HFFc6 (cell line): Measurements from ENCODE around the gene KLF6. TPM values are rescaled to one million over a fixed set of nuclear protein-coding genes. Genes with fewer than 3 reads are reported as not detected.

Experiments
- DNase-seq: peaks from one replicate; pipeline ENCODE4 v3.0.0-alpha.2; 2018
- H3K27ac Mint-ChIP-seq: 2 replicates; pipeline ENCODE4 v1.8.0; 2020; ENCODE audit warnings: mild to moderate bottlenecking, mixed read lengths
- H3K27me3 Mint-ChIP-seq: 2 replicates; pipeline ENCODE4 v1.8.0; 2021; ENCODE audit warnings: mild to moderate bottlenecking, moderate library complexity, mixed read lengths; ENCODE audit not compliant: insufficient read depth
- H3K36me3 Mint-ChIP-seq: 2 replicates; pipeline ENCODE4 v1.8.0; 2021; ENCODE audit warnings: low read depth, mixed read lengths
- H3K4me1 Mint-ChIP-seq: 2 replicates; pipeline ENCODE4 v1.8.0; 2020; ENCODE audit warnings: low read depth, mixed read lengths
- H3K4me3 Mint-ChIP-seq: 2 replicates; pipeline ENCODE4 v1.8.0; 2020; ENCODE audit warnings: mild to moderate bottlenecking, moderate library complexity, mixed read lengths
- H3K9me3 Mint-ChIP-seq: 2 replicates; pipeline ENCODE4 v1.8.0; 2020; ENCODE audit warnings: mild to moderate bottlenecking, mixed read lengths
- total RNA-seq, 6 experiments: library from RNA; stranded (reverse); fragmentation: NEBNext Ultra II Directional; extraction: Animal tissue kit (Norgen Biotek cat#: 25700); gene quantifications; 2 replicates in 1 of 6; 3 replicates in 5 of 6; pipeline ENCODE4 v1.2.3, GENCODE V29; 2021
- TF ChIP-seq, protein P1 (sequence below): fragments of 200-600 bp; sonication (generic); IDR thresholded peaks from 2 replicates; pipeline ENCODE4 v1.5.0; 2021; ENCODE audit warnings: antibody characterized with exemption, mild to moderate bottlenecking

KLF6 gene
- total RNA-seq, 6 experiments from 2014 or later = 114 to 154 (median 142) TPM

DNA sequence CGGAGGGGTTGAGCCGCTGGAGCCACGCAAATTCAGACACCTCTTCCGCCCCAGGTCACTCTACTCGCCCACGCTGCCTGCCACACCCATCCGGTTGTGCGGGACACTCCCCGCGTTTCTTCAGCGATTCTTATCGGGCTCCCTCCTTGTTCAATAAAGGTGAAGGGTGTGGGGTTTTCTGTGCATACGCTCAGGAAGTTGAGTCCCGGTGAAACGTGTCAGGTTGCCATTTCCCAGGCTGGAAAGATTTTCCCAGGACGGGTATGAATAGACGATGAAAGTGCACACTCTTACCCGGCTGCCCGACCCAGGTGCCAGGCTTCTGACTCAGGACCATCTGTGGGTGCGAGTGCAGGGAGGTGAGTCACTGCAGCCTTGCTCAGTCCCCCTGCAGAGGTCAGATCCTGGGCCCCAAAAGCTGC lies 22.0 kb downstream of the KLF6 start:
- Mint-ChIP-seq H3K9me3 (no peaks in the 10 kb centered on the region), H3K4me3 (peak overlapping the region; percentile 26; the same call in 1 of the 2 replicates), H3K27ac (no peak overlapping the region), H3K4me1 (peaks cover 68% of the 10 kb centered on the region), H3K36me3 (peaks cover 4% of the 10 kb centered on the region; the same call in 1 of the 2 replicates), H3K27me3 (no peaks in the 10 kb centered on the region; the same call in none of the 2 replicates)
- TF ChIP-seq, protein P1, sequence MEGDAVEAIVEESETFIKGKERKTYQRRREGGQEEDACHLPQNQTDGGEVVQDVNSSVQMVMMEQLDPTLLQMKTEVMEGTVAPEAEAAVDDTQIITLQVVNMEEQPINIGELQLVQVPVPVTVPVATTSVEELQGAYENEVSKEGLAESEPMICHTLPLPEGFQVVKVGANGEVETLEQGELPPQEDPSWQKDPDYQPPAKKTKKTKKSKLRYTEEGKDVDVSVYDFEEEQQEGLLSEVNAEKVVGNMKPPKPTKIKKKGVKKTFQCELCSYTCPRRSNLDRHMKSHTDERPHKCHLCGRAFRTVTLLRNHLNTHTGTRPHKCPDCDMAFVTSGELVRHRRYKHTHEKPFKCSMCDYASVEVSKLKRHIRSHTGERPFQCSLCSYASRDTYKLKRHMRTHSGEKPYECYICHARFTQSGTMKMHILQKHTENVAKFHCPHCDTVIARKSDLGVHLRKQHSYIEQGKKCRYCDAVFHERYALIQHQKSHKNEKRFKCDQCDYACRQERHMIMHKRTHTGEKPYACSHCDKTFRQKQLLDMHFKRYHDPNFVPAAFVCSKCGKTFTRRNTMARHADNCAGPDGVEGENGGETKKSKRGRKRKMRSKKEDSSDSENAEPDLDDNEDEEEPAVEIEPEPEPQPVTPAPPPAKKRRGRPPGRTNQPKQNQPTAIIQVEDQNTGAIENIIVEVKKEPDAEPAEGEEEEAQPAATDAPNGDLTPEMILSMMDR = no peak
- no peak for DNase-seq

DNA sequence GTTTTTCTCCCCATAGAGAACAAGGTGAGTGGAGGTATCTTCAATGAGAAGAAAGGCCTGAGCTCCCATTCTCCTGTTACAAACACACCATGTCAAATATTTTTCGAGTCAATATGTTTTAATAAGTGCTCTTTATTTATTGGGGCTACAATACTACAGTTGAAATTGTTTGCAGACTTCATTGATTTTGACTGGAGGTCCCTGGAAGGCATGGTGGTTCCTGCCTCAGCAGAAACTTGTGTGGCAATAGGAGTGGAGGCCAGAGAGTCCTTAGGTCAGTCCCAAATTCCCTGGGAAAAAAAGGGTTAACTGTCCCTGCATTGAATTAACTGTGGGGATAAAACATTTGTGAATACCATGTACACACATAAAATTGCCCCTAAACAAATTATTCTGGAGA lies 22.7 kb downstream of the KLF6 start:
- Mint-ChIP-seq H3K36me3 (peaks cover 4% of the 10 kb centered on the region; the same call in 1 of the 2 replicates), H3K9me3 (no peaks in the 10 kb centered on the region), H3K27me3 (no peaks in the 10 kb centered on the region; the same call in none of the 2 replicates), H3K4me1 (peaks cover 75% of the 10 kb centered on the region), H3K4me3 (no peak overlapping the region), H3K27ac (no peak overlapping the region)
- TF ChIP-seq, protein P1 = no peak
- DNase-seq = no peak

DNA sequence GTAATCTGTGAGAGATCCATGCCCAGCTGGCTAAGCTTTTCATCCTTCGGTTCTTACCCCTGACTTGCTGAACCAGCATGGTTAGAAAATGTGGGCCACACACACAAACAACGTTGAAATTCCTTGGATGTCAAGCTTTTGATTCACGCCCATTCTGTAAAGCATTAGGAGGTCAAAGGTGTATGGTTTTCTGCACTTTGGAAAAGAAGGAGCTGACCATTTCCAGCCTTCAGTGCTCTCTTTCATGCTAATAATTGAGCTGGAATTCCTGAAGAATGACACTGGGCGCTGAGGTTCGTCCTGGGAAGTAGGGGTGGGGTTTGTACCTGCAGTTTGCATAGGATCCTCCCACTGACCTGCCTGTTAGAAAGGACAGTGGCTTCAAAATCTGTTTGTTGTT lies 23.1 kb downstream of the KLF6 start:
- no peak for DNase-seq
- H3K9me3 Mint-ChIP-seq = no peaks in the 10 kb centered on the region
- no peak overlapping the region for H3K27ac Mint-ChIP-seq
- TF ChIP-seq, protein P1 = no peak
- H3K4me1 Mint-ChIP-seq = peaks cover 77% of the 10 kb centered on the region
- no peaks in the 10 kb centered on the region; the same call in none of the 2 replicates for H3K27me3 Mint-ChIP-seq
- no peak overlapping the region for H3K4me3 Mint-ChIP-seq
- H3K36me3 Mint-ChIP-seq = peaks cover 4% of the 10 kb centered on the region; the same call in 1 of the 2 replicates

DNA sequence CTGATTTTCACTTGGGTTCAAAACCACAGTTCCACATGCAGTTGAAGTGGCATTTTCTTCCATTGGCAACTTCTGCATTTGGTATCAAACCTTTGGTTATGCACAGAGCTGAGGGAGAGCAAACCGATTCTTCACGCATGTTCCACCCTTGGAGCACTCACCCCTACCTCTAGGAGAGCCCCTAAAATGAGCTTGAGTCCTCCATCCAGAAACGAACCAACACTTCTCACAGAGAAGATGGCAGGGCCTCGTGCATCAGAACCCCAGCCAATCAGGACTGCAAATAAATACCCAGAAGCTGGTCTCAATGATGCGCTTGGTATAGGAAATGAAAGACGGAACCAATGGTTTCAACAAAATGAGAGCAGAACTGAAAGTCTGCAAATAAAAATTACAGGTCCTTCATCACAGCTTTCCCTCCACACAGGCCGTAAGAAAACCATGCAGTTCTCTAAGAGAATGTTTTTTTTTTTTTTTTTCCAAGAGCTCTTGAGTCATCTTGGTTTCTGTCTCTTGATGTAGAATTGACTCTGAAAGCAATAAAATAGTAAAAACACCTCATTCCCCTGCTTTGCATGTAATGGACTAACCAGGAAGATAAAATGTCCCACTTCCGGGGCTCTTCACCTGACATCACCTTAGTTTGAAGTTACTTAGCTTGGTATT lies 23.9 kb downstream of the KLF6 start:
- DNase-seq = no peak

DNA sequence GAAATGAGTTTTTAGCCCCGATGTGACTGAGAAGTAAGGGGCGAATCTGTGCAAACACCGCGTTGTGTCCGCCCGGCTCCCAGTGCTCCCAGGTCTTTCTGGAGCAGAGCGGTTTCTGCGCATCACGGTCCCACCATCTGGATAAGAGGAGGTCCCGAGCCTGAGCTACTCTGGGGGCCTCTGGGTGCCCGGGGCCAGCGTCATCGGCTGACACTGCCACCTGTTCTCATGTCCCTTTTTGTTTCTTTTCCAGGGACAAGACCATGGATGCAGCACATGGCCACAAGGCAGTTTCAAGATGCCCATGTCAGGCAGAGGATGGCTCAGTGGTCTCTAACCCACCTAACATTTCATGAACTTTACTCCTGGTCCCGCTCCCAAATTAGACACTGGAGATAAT lies 24.9 kb downstream of the KLF6 start:
- no peak overlapping the region for H3K4me3 Mint-ChIP-seq
- H3K27me3 Mint-ChIP-seq = no peaks in the 10 kb centered on the region; the same call in none of the 2 replicates
- no peak for DNase-seq
- TF ChIP-seq, protein P1 = no peak
- peaks cover 75% of the 10 kb centered on the region for H3K4me1 Mint-ChIP-seq
- H3K9me3 Mint-ChIP-seq = no peaks in the 10 kb centered on the region
- peaks cover 4% of the 10 kb centered on the region; the same call in 1 of the 2 replicates for H3K36me3 Mint-ChIP-seq
- no peak overlapping the region for H3K27ac Mint-ChIP-seq

More for the DNA sequence above, 23.9 kb downstream of the KLF6 start:
- peaks cover 75% of the 10 kb centered on the region for H3K4me1 Mint-ChIP-seq
- H3K36me3 Mint-ChIP-seq = peaks cover 4% of the 10 kb centered on the region; the same call in 1 of the 2 replicates
- no peak overlapping the region; the same call in 1 of the 2 replicates for H3K27ac Mint-ChIP-seq
- TF ChIP-seq, protein P1 = no peak
- H3K9me3 Mint-ChIP-seq = no peaks in the 10 kb centered on the region
- H3K27me3 Mint-ChIP-seq = no peaks in the 10 kb centered on the region; the same call in none of the 2 replicates
- H3K4me3 Mint-ChIP-seq = no peak overlapping the region; the same call in 1 of the 2 replicates
